Endothelial cell of umbilical vein (primary cell): ENCODE data around the gene TSPYL1. TPM values are rescaled to one million over a fixed set of nuclear protein-coding genes. Genes with fewer than 3 reads are reported as not detected.

Source experiments
- BruUV-seq: library from RNA; stranded (reverse); fragments of 400-500 nt; replicated peaks from 2 replicates; lab custom pipeline; 2021; lab: Mats Ljungman, UMichigan
- CTCF ChIA-PET: fragments of 300-600, 350-600 bp; sonication (Branson Sonifier 250); formaldehyde crosslinking; loops from one replicate; lab custom pipeline; 2021; ENCODE audit warnings: antibody characterized with exemption, inconsistent platforms; lab: Charles Lee
- POLR2A ChIA-PET: fragments of 300-600, 350-600 bp; sonication (Branson Sonifier 250); formaldehyde crosslinking; loops from one replicate; lab custom pipeline; 2021; ENCODE audit warnings: antibody characterized with exemption, inconsistent platforms; lab: Charles Lee
- DNase-seq: peaks from one replicate; pipeline ENCODE4 v3.0.0-alpha.2; 2011; ENCODE audit warnings: low read depth, low spot score
- FAIRE-seq: peaks from 2 replicates; lab custom pipeline; 2011; peaks lifted over from hg19 to GRCh38; lab: Jason Lieb, UNC
- H2AFZ ChIP-seq: 2 replicates; pipeline ENCODE4 v1.6.0; 2012; ENCODE audit warnings: low read depth, low read length, control low read depth, inconsistent platforms
- H3K27ac ChIP-seq: 2 replicates; pipeline ENCODE4 v1.5.1; 2011; ENCODE audit warnings: low read depth, mild to moderate bottlenecking, control low read depth, low read length, moderate library complexity; ENCODE audit not compliant: insufficient read depth
- H3K27me3 ChIP-seq, 2 experiments: 2 replicates each; pipeline versions ENCODE4 v1.6.0 to v1.6.1; 2011; ENCODE audit warnings: low read length in 2 of 2, mixed read lengths in 1 of 2; ENCODE audit not compliant: control insufficient read depth in 2 of 2, insufficient read depth in 2 of 2
- H3K36me3 ChIP-seq, 2 experiments: 2 replicates in 1 of 2; 3 replicates in 1 of 2; pipeline ENCODE4 v1.5.1; 2011; ENCODE audit warnings: low read length in 2 of 2, mild to moderate bottlenecking in 1 of 2, moderate library complexity in 1 of 2; ENCODE audit not compliant: control insufficient read depth in 2 of 2, insufficient read depth in 2 of 2; ENCODE audit errors: extremely low read depth in 1 of 2
- H3K4me1 ChIP-seq: 3 replicates; pipeline ENCODE4 v1.5.1; 2011; ENCODE audit warnings: mild to moderate bottlenecking, low read length; ENCODE audit not compliant: control insufficient read depth, insufficient read depth; ENCODE audit errors: extremely low read depth
- H3K4me2 ChIP-seq: 2 replicates; pipeline ENCODE4 v1.6.1; 2011; ENCODE audit warnings: low read length, control low read depth, mixed read lengths; ENCODE audit not compliant: insufficient read depth
- H3K4me3 ChIP-seq, 3 experiments: fragments of 200-600 bp in 1 of 3; sonication (generic), shearing (Covaris generic) in 1 of 3; replicated peaks in 1 of 3; 2 replicates each; pipeline ENCODE4 v1.5.1; 2011 to 2016; ENCODE audit warnings: control low read depth in 3 of 3, low read length in 3 of 3, mild to moderate bottlenecking in 2 of 3, inconsistent platforms in 1 of 3, low read depth in 1 of 3, moderate library complexity in 1 of 3; ENCODE audit not compliant: insufficient read depth in 1 of 3
- H3K79me2 ChIP-seq: 2 replicates; pipeline ENCODE4 v1.6.0; 2012; ENCODE audit warnings: low read length, inconsistent platforms; ENCODE audit not compliant: control insufficient read depth, insufficient read depth
- H3K9ac ChIP-seq: replicated peaks from 2 replicates; pipeline ENCODE3; 2011; ENCODE audit warnings: low read length, control low read depth; ENCODE audit not compliant: insufficient read depth; ENCODE audit errors: extremely low read depth
- H3K9me1 ChIP-seq: replicated peaks from 3 replicates; pipeline ENCODE4 v1.6.0; 2011; ENCODE audit warnings: mild to moderate bottlenecking, low read length; ENCODE audit not compliant: control insufficient read depth, insufficient read depth; ENCODE audit errors: extremely low read depth
- H3K9me3 ChIP-seq: replicated peaks from 2 replicates; pipeline ENCODE4 v1.5.1; 2012; ENCODE audit warnings: low read length, inconsistent platforms; ENCODE audit not compliant: control insufficient read depth, insufficient read depth
- H4K20me1 ChIP-seq: replicated peaks from 2 replicates; pipeline ENCODE3; 2011; ENCODE audit warnings: mild to moderate bottlenecking, low read length; ENCODE audit not compliant: control insufficient read depth, insufficient read depth; ENCODE audit errors: extremely low read depth
- CTCF ChIP-seq, 2 donors: IDR thresholded peaks; 1 replicate in 1 of 2; 2 replicates in 1 of 2; pipeline ENCODE4 v1.5.1; 2011; ENCODE audit warnings: low read length in 2 of 2, mild to moderate bottlenecking in 2 of 2, moderate library complexity in 2 of 2, control low read depth in 1 of 2, inconsistent platforms in 1 of 2, low read depth in 1 of 2; ENCODE audit not compliant: insufficient read depth in 1 of 2; ENCODE audit errors: extremely low read depth in 1 of 2
- EZH2 ChIP-seq: IDR thresholded peaks from 2 replicates; pipeline ENCODE4 v1.6.1; 2012; ENCODE audit warnings: borderline replicate concordance, low read depth, mild to moderate bottlenecking, moderate library complexity, low read length, inconsistent platforms; ENCODE audit not compliant: severe bottlenecking
- FOS ChIP-seq: IDR thresholded peaks from 2 replicates; pipeline ENCODE4 v1.6.1; 2011; ENCODE audit warnings: mild to moderate bottlenecking, low read length, moderate library complexity, borderline replicate concordance; ENCODE audit not compliant: insufficient read depth
- GATA2 ChIP-seq: IDR thresholded peaks from 2 replicates; pipeline ENCODE4 v1.7.0; 2011; ENCODE audit warnings: low read depth, mild to moderate bottlenecking, moderate library complexity, mixed read lengths, low read length; ENCODE audit not compliant: insufficient read length, insufficient read depth
- JUN ChIP-seq: IDR thresholded peaks from 2 replicates; pipeline ENCODE4 v1.6.1; 2011; ENCODE audit warnings: borderline replicate concordance, low read depth; ENCODE audit not compliant: insufficient read length, insufficient read depth
- MAX ChIP-seq: IDR thresholded peaks from 2 replicates; pipeline ENCODE4 v1.6.1; 2011; ENCODE audit not compliant: insufficient read depth, insufficient read length
- MYC ChIP-seq: IDR thresholded peaks from one replicate; pipeline ENCODE4 v1.6.1; 2011; ENCODE audit warnings: mild to moderate bottlenecking, low read depth, low read length
- POLR2A ChIP-seq: IDR thresholded peaks from 2 replicates; pipeline ENCODE4 v1.6.1; 2012; ENCODE audit warnings: low read depth, mild to moderate bottlenecking, control low read depth, low read length
- POLR2AphosphoS5 ChIP-seq: IDR thresholded peaks from 2 replicates; pipeline ENCODE4 v1.6.1; 2012; ENCODE audit warnings: low read depth, mild to moderate bottlenecking, control low read depth, low read length, moderate library complexity; ENCODE audit not compliant: insufficient read depth
- dilution Hi-C: fragments of 300-500 bp; cut with MboI; formaldehyde crosslinking; loops from one replicate; pipeline ENCODE4 v1.15.0; 2019; ENCODE audit warnings: low sequenced_read_pairs; ENCODE audit not compliant: extremely low pct_ligation_motif_present
- intact Hi-C: fragments of 100-400 bp; cut with micrococcal nuclease; formaldehyde crosslinking; loops from one replicate; pipeline ENCODE4 v1.10.0; 2022
- polyA plus RNA-seq, 4 experiments: library from polyadenylated mRNA; depleted of rRNA in 3 of 4; stranded (reverse) in 3 of 4; unstranded in 1 of 4; fragments of >200 nt; gene quantifications; 2 replicates each; pipeline versions ENCODE4 v1.2.1 to v1.2.3, GENCODE V29; 2011 to 2012; ENCODE audit warnings: missing spikeins in 1 of 4
- total RNA-seq: library from RNA; stranded (reverse); gene quantifications from 2 replicates; pipeline ENCODE4 v1.2.3, GENCODE V29; 2021

The TSPYL1 gene
- total and polyA plus RNA-seq, 2 donors (not counting 3 experiments of a cell fraction or from before 2014, with no cell fraction given): 32.1 to 54.5 TPM

GRCh38 chr6:116229287-116229913, 50.3 kb downstream of the TSPYL1 start:
- no peaks in the 10 kb centered on the region for H3K36me3 ChIP-seq
- TF ChIP-seq JUN (no peak), MAX (no peak), MYC (no peak), EZH2 (no peak), CTCF (IDR thresholded peaks at IDR 0.05; ENCODE audit: extremely low read depth in 1 of 2, insufficient read depth in 1 of 2, low read depth in 1 of 2, low read length in 2 of 2) (no peak), FOS (no peak), GATA2 (no peak), POLR2A (no peak), POLR2AphosphoS5 (no peak)
- FAIRE-seq (no peak), DNase-seq (peak; percentile 58)
- intact Hi-C loops: no loop called here
- no peaks in the 10 kb centered on the region for H4K20me1 ChIP-seq
- CTCF ChIA-PET: interaction anchor here (1.1 to 3.5 kb wide), 9 partner anchors 12 to 332 kb away, joined by 3 to 22 read pairs (median 5); partner anchors contain the start of genes TSPYL1 and TSPYL4
- no peaks in the 10 kb centered on the region for H3K9me3 ChIP-seq
- no peaks in the 10 kb centered on the region for H3K79me2 ChIP-seq
- H3K27ac ChIP-seq: no peak overlapping the region
- BruUV-seq: no TSS peak
- dilution Hi-C loops: no loop called here
- no peaks in the 10 kb centered on the region for H3K4me1 ChIP-seq
- no peaks in the 10 kb centered on the region for H3K9me1 ChIP-seq
- no peak overlapping the region for H3K9ac ChIP-seq
- no peaks in the 10 kb centered on the region for H3K27me3 ChIP-seq
- H3K4me2 ChIP-seq: no peak overlapping the region
- H3K4me3 ChIP-seq: no peak overlapping the region
- H2AFZ ChIP-seq: peak overlapping the region; percentile 29
- POLR2A ChIA-PET: interaction anchor here (0.9 to 1.3 kb wide), 2 partner anchors 20 to 24 kb away, joined by 4 to 7 read pairs; partner anchors contain the start of gene TSPYL4

Other genes starting within 250 kb of the TSPYL1 start
- 0.05 TPM in 1 of 2 replicates, not detected in the other for gene FRK, start 219.0 kb downstream of the TSPYL1 start, total RNA-seq
- under 0.01 and 0.01 TPM in 2 replicates for gene FRK, start 219.0 kb downstream of the TSPYL1 start, polyA plus RNA-seq
- 23.8 and 24.3 TPM in 2 replicates for gene NT5DC1, start 179.1 kb downstream of the TSPYL1 start, total RNA-seq
- gene NT5DC1, start 179.1 kb downstream of the TSPYL1 start, polyA plus RNA-seq: 6.6 and 11.3 TPM in 2 replicates
- not detected in 2 replicates for gene COL10A1, start 153.8 kb downstream of the TSPYL1 start, total RNA-seq
- not detected in 2 replicates for gene COL10A1, start 153.8 kb downstream of the TSPYL1 start, polyA plus RNA-seq
- gene TSPYL4, start 25.9 kb downstream of the TSPYL1 start, total RNA-seq: 24.5 and 34.4 TPM in 2 replicates
- 43.1 and 45.5 TPM in 2 replicates for gene TSPYL4, start 25.9 kb downstream of the TSPYL1 start, polyA plus RNA-seq
- gene DSE, start 91.0 kb upstream of the TSPYL1 start, total RNA-seq: 25.0 and 31.3 TPM in 2 replicates
- gene DSE, start 91.0 kb upstream of the TSPYL1 start, polyA plus RNA-seq: 12.0 and 16.0 TPM in 2 replicates
- gene CALHM6, start 181.4 kb upstream of the TSPYL1 start, total RNA-seq: not detected in 2 replicates
- 0.08 and 0.10 TPM in 2 replicates for gene CALHM6, start 181.4 kb upstream of the TSPYL1 start, polyA plus RNA-seq
- 6.6 and 7.1 TPM in 2 replicates for gene CALHM5, start 231.7 kb upstream of the TSPYL1 start, total RNA-seq
- gene CALHM5, start 231.7 kb upstream of the TSPYL1 start, polyA plus RNA-seq: 3.8 and 4.5 TPM in 2 replicates